ENCODE data around the gene AKIP1. TPM values are rescaled to one million over a fixed set of nuclear protein-coding genes. Genes with fewer than 3 reads are reported as not detected.

AKIP1 gene
- total RNA-seq, 1 experiment from 2014 or later: 24.8 TPM

- H3K4me1 ChIP-seq (replicated peaks): no peaks in the 10 kb centered on the region
- no peaks in the 10 kb centered on the region for H3K36me3 ChIP-seq
- H3K9me3 ChIP-seq (replicated peaks): no peaks in the 10 kb centered on the region
- H3K27ac ChIP-seq: no peak overlapping the region
- no peak for DNase-seq (ENCODE audit: low read depth in 1 of 2, low spot score in 2 of 2)
- H3K4me3 ChIP-seq: no peak overlapping the region
- H3K27me3 ChIP-seq (replicated peaks): no peaks in the 10 kb centered on the region
These were observed 11.8 kb upstream of the AKIP1 start for GRCh38 chr11:8899119-8899753.

- H3K4me1 ChIP-seq (replicated peaks): peaks cover 8% of the 10 kb centered on the region
- H3K27me3 ChIP-seq (replicated peaks): no peaks in the 10 kb centered on the region
- no peak overlapping the region for H3K4me3 ChIP-seq
- no peak overlapping the region for H3K27ac ChIP-seq
- no peaks in the 10 kb centered on the region for H3K36me3 ChIP-seq
- no peaks in the 10 kb centered on the region for H3K9me3 ChIP-seq (replicated peaks)
- DNase-seq (ENCODE audit: low read depth in 1 of 2, low spot score in 2 of 2): no peak
These were observed 5.3 kb upstream of the AKIP1 start for GRCh38 chr11:8905528-8906165.

GRCh38 chr11:8907116-8907515 lies 3.9 kb upstream of the AKIP1 start:
- Histone ChIP-seq H3K27ac (no peak overlapping the region), H3K36me3 (peaks cover 4% of the 10 kb centered on the region; the same call in 1 of the 2 replicates), H3K4me1 (replicated peaks) (peaks cover 8% of the 10 kb centered on the region), H3K27me3 (replicated peaks) (no peaks in the 10 kb centered on the region), H3K4me3 (no peak overlapping the region), H3K9me3 (replicated peaks) (no peaks in the 10 kb centered on the region)
- DNase-seq (ENCODE audit: low read depth in 1 of 2, low spot score in 2 of 2): no peak

- DNase-seq (ENCODE audit: low read depth in 1 of 2, low spot score in 2 of 2): no peak
- Histone ChIP-seq H3K27ac (no peak overlapping the region), H3K4me3 (no peak overlapping the region), H3K9me3 (replicated peaks) (no peaks in the 10 kb centered on the region), H3K27me3 (replicated peaks) (no peaks in the 10 kb centered on the region), H3K36me3 (peaks cover 4% of the 10 kb centered on the region; the same call in 1 of the 2 replicates), H3K4me1 (replicated peaks) (peaks cover 8% of the 10 kb centered on the region)
These were observed 2.9 kb upstream of the AKIP1 start for GRCh38 chr11:8908099-8908498.

GRCh38 chr11:8910649-8911026 lies 351 bp upstream of the AKIP1 start:
- no peak overlapping the region for H3K27ac ChIP-seq
- no peak for DNase-seq (ENCODE audit: low read depth in 1 of 2, low spot score in 2 of 2)

GRCh38 chr11:8913961-8914660 lies 3.1 kb downstream of the AKIP1 start:
- Histone ChIP-seq H3K4me3 (no peak overlapping the region), H3K4me1 (replicated peaks) (peaks cover 24% of the 10 kb centered on the region), H3K27me3 (replicated peaks) (no peaks in the 10 kb centered on the region), H3K27ac (no peak overlapping the region), H3K36me3 (peaks cover 27% of the 10 kb centered on the region), H3K9me3 (replicated peaks) (no peaks in the 10 kb centered on the region)
- DNase-seq (ENCODE audit: low read depth in 1 of 2, low spot score in 2 of 2): no peak

More at GRCh38 chr11:8910649-8911026, 351 bp upstream of the AKIP1 start:
- no peaks in the 10 kb centered on the region for H3K27me3 ChIP-seq (replicated peaks)
- H3K4me1 ChIP-seq (replicated peaks): peaks cover 14% of the 10 kb centered on the region
- peaks cover 9% of the 10 kb centered on the region; the same call in 1 of the 2 replicates for H3K36me3 ChIP-seq
- H3K4me3 ChIP-seq: peak overlapping the region; percentile 86
- no peaks in the 10 kb centered on the region for H3K9me3 ChIP-seq (replicated peaks)

GRCh38 chr11:8914661-8915018 lies 3.7 kb downstream of the AKIP1 start:
- no peaks in the 10 kb centered on the region for H3K27me3 ChIP-seq (replicated peaks)
- peaks cover 30% of the 10 kb centered on the region for H3K36me3 ChIP-seq
- H3K27ac ChIP-seq: no peak overlapping the region
- no peaks in the 10 kb centered on the region for H3K9me3 ChIP-seq (replicated peaks)
- no peak overlapping the region for H3K4me3 ChIP-seq
- peaks cover 24% of the 10 kb centered on the region for H3K4me1 ChIP-seq (replicated peaks)
- DNase-seq (ENCODE audit: low read depth in 1 of 2, low spot score in 2 of 2): no peak

GRCh38 chr11:8917157-8917825 lies 6.3 kb downstream of the AKIP1 start:
- Histone ChIP-seq H3K4me3 (no peak overlapping the region), H3K27me3 (replicated peaks) (no peaks in the 10 kb centered on the region), H3K9me3 (replicated peaks) (no peaks in the 10 kb centered on the region), H3K27ac (peak overlapping the region; percentile 37), H3K4me1 (replicated peaks) (peaks cover 24% of the 10 kb centered on the region), H3K36me3 (peaks cover 26% of the 10 kb centered on the region)
- DNase-seq (ENCODE audit: low read depth in 1 of 2, low spot score in 2 of 2): peak; percentile 53 to 68

GRCh38 chr11:8922691-8923090 lies 11.7 kb downstream of the AKIP1 start:
- peaks cover 16% of the 10 kb centered on the region for H3K36me3 ChIP-seq
- DNase-seq (ENCODE audit: low read depth in 1 of 2, low spot score in 2 of 2): no peak
- H3K4me3 ChIP-seq: no peak overlapping the region
- H3K27me3 ChIP-seq (replicated peaks): no peaks in the 10 kb centered on the region
- H3K9me3 ChIP-seq (replicated peaks): no peaks in the 10 kb centered on the region
- H3K27ac ChIP-seq: no peak overlapping the region
- peaks cover 5% of the 10 kb centered on the region for H3K4me1 ChIP-seq (replicated peaks)

- Histone ChIP-seq H3K4me3 (no peak overlapping the region), H3K4me1 (replicated peaks) (no peaks in the 10 kb centered on the region), H3K27ac (no peak overlapping the region), H3K9me3 (replicated peaks) (no peaks in the 10 kb centered on the region), H3K27me3 (replicated peaks) (no peaks in the 10 kb centered on the region), H3K36me3 (no peaks in the 10 kb centered on the region)
- DNase-seq (ENCODE audit: low read depth in 1 of 2, low spot score in 2 of 2): no peak
These were observed 14.7 kb downstream of the AKIP1 start for GRCh38 chr11:8925711-8926110.

GRCh38 chr11:8926236-8926635 lies 15.2 kb downstream of the AKIP1 start:
- Histone ChIP-seq H3K27me3 (replicated peaks) (no peaks in the 10 kb centered on the region), H3K27ac (no peak overlapping the region), H3K4me1 (replicated peaks) (no peaks in the 10 kb centered on the region), H3K4me3 (no peak overlapping the region), H3K36me3 (no peaks in the 10 kb centered on the region), H3K9me3 (replicated peaks) (no peaks in the 10 kb centered on the region)
- no peak for DNase-seq (ENCODE audit: low read depth in 1 of 2, low spot score in 2 of 2)

GRCh38 chr11:8927233-8927632 lies 16.2 kb downstream of the AKIP1 start:
- Histone ChIP-seq H3K9me3 (replicated peaks) (no peaks in the 10 kb centered on the region), H3K4me1 (replicated peaks) (no peaks in the 10 kb centered on the region), H3K36me3 (no peaks in the 10 kb centered on the region), H3K27ac (no peak overlapping the region), H3K27me3 (replicated peaks) (no peaks in the 10 kb centered on the region), H3K4me3 (no peak overlapping the region)
- no peak for DNase-seq (ENCODE audit: low read depth in 1 of 2, low spot score in 2 of 2)

GRCh38 chr11:8928205-8928604 lies 17.2 kb downstream of the AKIP1 start:
- Histone ChIP-seq H3K4me3 (no peak overlapping the region), H3K27ac (no peak overlapping the region), H3K9me3 (replicated peaks) (no peaks in the 10 kb centered on the region), H3K4me1 (replicated peaks) (no peaks in the 10 kb centered on the region), H3K36me3 (no peaks in the 10 kb centered on the region), H3K27me3 (replicated peaks) (no peaks in the 10 kb centered on the region)
- DNase-seq (ENCODE audit: low read depth in 1 of 2, low spot score in 2 of 2): no peak
